GM18870 (cell line): ENCODE results near the gene SH3PXD2A.

Experiments
- ATAC-seq: cut with Tn5 transposase; IDR thresholded peaks from one replicate; pipeline ENCODE4 v1.9.1; 2021; ENCODE audit warnings: moderate library complexity; ENCODE audit not compliant: unreplicated experiment

Gene SH3PXD2A

DNA sequence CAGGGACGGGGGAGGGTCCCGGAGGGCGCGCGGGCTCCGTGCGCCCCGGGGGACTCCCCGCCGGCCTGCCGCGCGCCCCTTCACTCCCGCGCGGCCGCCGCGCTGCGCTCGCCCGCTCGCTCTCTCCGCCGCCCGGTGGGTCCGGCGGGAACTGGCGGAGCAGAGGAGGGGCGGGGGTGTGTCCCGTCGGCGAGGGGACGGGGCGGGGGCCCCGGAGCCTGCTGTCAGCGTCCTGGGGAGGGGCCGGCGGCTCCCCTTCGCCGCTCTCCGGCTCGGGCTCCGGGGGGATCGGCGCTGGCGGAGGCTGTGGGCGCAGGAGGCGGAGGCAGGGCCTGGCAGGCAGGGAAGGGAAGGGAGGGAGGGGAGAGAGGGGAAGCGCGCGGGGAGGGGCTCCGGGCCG, at the start of gene SH3PXD2A:
SH3PXD2A (minus strand) TSS at position 153 of the 400 bp plus-strand sequence. CDS start 310 bp downstream, outside the sequence.
- no peak for ATAC-seq

- no peak for ATAC-seq
Observed at GRCh38 chr10:103901299-103901698, 45.9 kb upstream of the SH3PXD2A start.

DNA sequence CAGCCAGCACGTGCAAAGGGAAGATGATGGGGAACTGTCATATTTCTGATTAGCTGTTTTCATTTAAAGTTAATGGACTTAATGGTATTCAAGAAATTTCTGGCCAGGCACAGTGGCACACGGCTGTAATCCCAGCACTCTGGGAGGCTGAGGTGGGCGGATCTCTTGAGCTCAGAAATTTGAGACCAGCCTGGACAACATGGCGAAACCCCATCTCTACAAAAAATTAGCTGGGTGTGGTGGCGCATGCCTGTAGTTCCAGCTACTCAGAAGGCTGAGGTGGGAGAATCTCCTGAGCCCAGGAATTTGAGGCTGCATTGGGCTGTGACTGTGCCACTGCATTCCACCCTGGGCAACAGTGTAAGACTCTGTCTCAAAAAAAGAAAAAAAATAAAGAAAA, 43.9 kb upstream of the SH3PXD2A start:
- ATAC-seq: no peak

GRCh38 chr10:103897241-103897774, 41.9 kb upstream of the SH3PXD2A start:
- no peak for ATAC-seq

DNA sequence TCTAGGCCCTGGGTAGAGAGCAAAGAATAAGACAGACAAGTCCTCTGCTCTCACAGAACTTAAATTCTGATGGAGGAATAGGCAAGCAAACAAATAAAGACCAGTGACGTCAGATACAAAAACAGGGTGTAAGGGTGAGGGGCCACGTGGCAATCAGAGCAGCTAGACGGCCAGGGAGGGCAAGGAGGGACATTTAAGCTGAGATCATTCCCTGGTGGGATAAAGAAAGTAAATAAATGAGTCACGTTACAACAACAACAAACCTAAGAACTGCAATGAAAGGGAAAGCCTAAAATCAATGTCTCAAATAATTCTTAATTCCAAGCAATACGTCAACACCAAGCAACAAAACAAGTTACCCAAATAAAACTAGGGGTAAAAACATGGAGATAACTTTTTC, 40.8 kb upstream of the SH3PXD2A start:
- no peak for ATAC-seq

DNA sequence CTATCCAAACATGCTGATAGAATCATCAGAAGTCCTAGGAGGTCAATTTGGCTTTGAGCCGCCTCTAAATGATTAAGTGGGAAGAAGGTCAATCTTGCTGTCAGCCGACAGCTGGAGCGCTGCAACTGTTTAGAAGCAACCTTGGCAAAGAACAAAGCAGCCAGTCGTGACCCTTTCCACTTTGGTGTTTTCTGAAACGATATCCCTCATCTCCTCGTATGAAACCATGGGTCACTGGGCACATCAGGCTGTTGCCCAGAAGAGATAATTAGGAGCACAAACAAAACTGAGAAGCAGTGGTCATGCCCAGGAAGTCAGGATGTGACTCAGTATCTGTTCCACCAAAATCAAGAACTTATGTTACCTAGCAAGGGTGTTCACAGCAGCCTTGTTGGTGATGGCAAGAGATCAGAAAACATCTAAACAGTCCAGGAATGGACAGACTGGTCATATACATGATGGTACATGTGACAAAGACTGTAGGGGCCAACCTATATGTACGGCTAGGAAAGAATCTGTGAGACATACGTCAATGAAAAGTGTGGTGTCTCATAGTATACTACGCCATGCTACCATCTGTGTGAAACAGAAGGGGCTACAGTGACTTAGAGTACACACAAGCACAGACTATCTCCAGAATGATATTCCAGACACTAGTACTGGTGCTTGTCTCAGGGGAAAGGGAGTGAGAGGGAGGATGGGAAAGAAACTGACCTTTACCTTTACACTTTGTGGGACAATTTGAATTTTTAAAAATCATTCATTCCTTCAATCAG, 40.2 kb upstream of the SH3PXD2A start:
- no peak for ATAC-seq

DNA sequence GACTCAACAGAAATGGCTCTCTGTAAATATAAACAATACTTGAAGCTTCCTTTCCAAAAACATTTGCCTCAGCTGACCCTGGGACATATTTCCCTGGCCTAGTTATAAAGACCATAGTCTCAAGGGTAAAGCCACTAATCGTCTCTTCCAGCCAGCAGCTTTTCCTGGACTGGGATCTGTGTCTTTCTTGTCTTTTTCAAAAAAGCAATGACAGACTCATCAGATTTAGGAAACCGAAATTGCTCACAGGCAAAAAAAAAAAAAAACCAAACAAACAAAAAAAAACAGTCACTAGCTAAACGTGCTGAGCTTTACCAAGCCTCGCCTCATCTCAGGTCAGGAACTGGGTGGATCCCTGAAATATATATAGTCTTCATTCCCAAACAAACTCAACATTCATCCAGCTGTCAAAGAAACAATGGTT, 39.1 kb upstream of the SH3PXD2A start:
- no peak for ATAC-seq

GRCh38 chr10:103893817-103894216, 38.4 kb upstream of the SH3PXD2A start:
- no peak for ATAC-seq

GRCh38 chr10:103892181-103892580, 36.8 kb upstream of the SH3PXD2A start:
- ATAC-seq: no peak

DNA sequence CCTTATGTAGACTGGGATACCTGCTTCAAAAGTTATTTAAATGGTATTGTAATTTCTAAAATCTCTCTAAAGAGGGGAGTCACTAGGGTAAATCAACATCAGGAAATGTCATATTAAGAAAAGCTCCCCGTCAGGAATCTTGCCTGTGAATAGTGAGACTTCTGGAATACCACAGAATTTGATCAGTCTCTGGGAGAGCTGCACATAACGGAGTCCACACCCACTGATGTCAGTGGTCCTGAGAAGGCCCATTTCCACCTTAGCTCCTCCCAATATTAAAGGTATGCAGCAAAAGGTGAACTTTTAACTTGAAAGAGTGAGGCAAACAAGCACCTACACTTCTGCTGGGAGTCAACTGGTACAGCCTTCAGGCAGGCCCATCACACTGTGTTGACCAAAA, 35.3 kb upstream of the SH3PXD2A start:
- no peak for ATAC-seq

- no peak for ATAC-seq
Observed at GRCh38 chr10:103890194-103890658, 34.9 kb upstream of the SH3PXD2A start.

GRCh38 chr10:103889121-103889720, 33.8 kb upstream of the SH3PXD2A start:
- no peak for ATAC-seq

GRCh38 chr10:103888113-103888841, 32.9 kb upstream of the SH3PXD2A start:
- no peak for ATAC-seq

- ATAC-seq: no peak
Observed at GRCh38 chr10:103885617-103886016, 30.2 kb upstream of the SH3PXD2A start.

DNA sequence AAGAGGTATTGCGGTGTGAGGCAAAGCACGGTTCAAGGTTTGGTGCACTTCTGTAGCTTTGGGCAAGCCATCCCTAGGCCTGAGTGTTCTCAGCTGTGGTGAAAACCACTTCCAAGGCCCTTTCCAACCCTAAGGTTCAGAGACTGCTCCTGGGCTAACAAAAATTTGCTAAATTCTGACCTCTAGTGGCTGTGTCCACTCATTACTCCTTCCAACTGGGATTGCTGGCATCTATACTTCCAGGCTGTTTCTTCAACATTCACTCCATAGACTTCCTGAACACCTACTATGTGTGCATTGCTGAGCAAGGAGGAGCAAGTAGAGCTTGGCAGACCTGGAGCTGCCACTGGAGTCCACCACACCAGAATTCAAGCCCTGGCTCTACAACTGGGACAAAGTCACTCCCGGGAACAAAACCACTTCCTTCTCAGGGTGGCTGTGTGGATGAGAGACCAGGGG, 29.3 kb upstream of the SH3PXD2A start:
- ATAC-seq: no peak

DNA sequence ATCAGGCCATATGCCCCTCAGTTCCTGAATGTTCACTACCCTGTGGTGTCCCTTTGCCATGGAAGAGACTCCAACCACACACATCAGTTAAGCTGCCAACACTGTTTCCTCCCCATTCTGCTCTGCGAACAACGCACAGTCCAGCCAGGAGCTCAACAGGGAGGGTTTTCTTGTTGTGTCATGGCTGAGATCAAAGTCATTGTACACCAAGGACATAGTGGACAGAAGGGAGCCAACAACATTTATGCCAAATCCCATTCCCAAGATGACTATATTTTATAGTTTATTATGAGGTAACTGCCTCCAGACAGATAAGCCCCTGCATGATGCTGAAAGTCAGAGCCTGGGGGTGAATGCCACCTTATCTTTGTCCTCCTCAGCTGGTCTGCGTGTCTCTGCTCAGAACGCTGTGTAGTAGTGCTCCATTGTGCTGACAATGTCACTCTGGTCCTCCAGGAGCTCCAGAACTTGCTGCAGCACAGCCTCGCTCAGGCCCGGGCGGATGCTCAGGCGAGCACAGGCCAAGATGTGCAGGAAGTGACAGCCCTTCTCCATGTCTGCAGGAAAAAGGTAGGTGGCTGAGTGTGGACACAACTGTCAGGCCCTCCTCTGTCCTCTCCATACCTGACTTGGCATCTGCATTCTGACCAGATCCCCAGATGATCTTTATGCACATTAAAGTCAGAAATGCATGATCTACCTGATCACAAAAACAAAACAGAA, 27.1 kb upstream of the SH3PXD2A start:
- no peak for ATAC-seq

DNA sequence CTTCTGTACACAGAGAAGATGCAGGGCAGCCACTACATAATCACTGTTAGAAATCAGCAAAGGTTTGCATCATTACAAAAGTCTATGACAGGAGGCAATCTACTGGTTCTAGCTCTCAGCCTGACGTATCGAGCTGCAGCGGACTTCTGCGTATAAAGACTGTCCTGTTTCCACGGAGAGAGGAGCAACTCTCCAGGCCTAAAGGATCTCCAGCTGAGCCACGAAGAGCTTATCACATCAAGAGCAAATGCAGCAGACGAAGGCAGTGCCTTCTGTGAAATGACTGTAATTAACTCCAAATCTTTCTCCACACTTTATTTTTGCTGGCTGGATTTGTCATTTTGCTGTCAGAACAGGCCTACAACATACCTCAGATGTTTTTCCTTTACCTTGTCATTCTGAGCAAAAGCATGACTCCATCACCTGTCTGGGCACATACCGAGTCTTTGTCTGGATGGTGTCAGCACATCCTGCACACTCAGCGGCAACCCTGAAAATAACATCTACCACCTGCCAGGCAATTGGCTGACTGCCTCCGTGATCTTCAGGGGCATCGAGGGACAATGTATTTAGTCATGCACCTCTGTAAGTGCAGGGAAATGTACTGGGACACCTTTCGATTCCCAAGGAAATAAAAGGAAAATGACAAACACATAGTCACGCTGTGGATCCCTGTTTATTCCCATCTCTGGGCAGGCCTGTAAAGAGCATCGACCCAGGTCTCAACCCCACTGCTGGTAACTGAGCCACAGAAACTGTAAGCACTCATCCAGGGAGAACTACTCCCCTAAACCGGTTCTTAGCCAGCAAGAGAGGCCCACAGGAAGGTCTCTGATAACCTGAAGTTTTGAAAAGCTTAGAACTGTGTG, 26.3 kb upstream of the SH3PXD2A start:
- ATAC-seq: no peak

- no peak for ATAC-seq
Observed at GRCh38 chr10:103879831-103880230, 24.5 kb upstream of the SH3PXD2A start.

- ATAC-seq: no peak
Observed at GRCh38 chr10:103879409-103879808, 24.0 kb upstream of the SH3PXD2A start.

- ATAC-seq: no peak
Observed at GRCh38 chr10:103877861-103878260, 22.5 kb upstream of the SH3PXD2A start.
